Ramos (cell line): Measurements from ENCODE around the gene USH2A.
"Not testable (repeated sequence)": the region's sequence is repeated elsewhere in the genome, so short reads cannot be mapped to it uniquely, and the experiment has no call there.

ENCODE experiments used
- in situ Hi-C: fragments of 300-500 bp; cut with MboI; formaldehyde crosslinking; loops from one replicate; pipeline ENCODE4 v1.14.3; 2022; ENCODE audit warnings: low sequenced_read_pairs; ENCODE audit not compliant: unreplicated experiment

Gene USH2A

DNA sequence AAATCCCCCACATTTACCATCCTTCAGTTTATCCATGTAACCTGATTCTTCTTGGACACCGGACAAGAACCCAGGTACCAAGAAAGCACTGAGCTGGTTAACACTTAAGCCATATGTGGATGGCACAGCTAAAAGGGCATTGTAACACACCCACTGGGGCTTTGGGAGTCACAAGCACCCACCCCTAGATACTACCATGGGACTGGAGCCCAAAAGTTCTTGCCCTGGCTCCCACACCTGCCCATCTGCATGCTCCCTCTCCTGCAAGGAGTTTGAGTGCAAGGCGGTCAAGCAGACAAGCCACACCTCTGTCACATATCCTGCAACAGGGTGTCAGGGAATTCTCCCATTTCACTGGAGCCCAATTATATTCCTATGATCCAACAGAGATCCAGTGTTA is 270.1 kb downstream of the USH2A start:
- in situ Hi-C loops = no loop called here

DNA sequence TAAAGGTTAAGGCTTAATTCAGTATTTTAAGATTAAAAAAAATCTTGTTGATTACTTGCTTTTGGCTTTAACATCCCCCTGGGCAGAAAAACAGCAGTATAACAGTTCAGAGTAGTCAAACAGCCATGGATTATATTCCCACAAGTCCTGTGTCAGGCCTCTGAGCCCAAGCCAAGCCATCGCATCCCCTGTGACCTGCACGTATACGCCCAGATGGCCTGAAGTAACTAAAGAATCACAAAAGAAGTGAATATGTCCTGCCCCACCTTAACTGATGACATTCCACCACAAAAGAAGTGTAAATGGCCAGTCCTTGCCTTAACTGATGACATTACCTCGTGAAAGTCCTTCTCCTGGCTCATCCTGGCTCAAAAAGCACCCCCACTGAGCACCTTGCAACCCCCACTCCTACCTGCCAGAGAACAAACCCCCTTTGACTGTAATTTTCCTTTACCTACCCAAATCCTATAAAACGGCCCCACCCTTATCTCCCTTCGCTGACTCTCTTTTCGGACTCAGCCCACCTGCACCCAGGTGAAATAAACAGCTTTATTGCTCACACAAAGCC is 277.7 kb downstream of the USH2A start:
- in situ Hi-C loops = not testable (repeated sequence)

DNA sequence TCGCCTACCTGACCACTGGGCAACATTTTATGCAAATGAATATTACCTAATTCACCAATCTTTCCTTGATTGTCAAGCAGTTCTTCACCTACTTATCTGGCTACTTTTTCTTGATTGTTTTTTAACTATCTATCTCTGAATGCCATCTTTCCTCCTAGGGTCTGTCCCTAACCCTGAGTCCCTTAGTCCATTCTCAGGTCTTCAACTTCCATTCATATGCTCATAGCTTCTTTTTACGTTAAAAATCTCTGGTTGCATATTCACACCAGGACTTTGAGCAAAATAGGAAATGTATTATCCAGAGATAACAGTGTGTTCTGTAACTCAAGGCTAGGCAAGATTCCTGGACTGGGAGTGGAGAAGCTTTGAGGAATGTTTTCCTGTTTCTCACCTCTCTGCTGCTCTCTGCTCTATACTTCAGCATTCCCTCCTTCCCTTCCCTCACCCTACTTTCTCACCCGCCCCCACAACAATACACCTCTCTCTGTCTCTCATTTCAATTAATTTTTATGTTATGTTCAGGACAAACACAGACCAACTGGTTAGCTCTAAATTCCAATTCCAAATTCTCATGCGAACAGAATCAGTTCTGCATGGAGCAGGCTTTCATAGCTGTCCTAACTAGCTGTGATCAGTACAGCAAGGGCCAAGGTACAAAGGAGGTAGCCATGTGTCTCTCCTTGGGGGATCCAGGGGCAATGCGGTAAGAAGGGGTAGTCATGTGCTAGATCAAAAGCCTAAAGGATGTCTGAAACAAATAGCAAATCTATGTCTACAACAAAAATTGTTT is 278.4 kb downstream of the USH2A start:
- in situ Hi-C loops = no loop called here

DNA sequence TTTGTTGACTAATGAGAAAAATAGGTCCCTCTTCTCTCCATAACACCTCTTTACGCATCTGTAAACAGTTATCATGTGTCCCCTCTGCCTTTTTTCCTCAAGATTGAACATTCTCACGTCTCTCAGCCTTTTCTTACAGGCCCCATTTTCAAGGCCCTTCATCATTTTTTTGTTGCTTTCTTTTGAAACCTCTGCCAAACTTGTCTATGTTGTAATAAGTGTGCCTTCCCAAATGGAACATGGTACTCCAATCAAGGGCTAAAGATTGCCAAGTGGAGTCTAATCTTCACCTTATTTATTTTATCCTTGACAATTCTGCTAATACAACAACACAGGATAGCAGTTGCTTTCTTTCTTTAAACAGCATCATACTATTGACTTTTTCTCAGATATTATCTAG is 280.3 kb downstream of the USH2A start:
- in situ Hi-C loops = no loop called here

DNA sequence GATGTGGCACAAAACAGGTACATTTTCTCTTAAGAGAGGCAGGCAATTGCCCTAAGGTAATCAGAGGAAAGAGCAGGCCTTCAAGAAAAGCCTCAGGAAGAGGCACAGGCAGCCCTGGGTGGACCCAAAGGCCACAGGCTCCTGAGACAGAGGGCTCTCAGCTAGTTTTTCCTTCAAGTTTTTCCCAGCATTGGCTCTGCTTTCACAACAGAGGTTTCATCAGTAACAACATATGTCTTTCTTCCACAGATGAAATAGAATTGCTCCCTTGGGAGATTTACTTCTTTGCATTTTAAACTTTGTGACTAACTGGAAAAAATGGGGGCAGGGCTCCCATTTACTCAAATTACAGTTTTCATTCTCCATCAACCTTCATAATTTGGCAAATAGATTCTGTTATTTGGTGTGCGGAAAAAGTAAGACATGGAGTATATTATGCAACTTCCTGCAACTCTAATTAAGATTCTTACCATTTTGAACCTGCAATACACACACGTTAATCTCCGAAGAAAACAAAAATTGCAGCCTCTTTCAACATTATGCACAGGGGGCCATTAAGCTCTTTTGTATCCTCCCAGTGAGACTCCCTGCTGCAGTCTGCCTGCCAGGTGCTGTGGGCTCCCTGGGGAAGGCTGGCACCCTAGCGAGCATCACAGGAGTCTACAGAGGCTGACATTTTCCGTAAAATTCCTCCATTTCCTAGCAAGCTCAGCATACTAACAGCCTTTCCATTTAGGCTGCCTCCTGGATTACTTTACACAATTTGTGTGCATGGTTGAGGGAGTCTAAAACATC is 282.3 kb downstream of the USH2A start:
- in situ Hi-C loops = no loop called here

DNA sequence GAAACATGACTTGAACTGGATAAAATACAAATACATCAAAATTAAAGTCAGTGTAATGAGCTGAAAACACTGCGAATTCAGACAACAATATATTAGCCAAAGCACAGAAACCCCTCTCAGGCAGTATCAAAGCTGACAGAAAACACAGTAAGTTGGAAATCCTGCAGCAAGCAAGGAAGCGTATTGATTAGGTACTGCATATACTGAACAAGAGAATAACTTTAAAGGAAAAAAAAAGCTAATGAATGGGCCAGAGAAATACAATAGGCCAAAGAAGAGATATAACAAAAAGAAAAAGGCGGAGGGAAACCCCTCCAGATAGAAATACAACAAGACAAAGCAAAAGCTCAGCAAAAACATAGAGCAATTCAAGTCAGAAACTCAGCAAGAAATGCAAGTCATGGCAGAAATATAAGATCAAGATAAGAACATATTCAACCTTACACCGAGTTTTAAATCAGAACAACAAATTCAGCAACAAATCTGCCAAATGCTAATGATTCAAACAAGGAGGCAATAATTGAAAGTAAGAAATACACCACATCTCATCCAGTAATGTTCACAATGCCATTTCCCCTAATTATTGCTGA is 299.0 kb downstream of the USH2A start:
- in situ Hi-C loops = no loop called here

DNA sequence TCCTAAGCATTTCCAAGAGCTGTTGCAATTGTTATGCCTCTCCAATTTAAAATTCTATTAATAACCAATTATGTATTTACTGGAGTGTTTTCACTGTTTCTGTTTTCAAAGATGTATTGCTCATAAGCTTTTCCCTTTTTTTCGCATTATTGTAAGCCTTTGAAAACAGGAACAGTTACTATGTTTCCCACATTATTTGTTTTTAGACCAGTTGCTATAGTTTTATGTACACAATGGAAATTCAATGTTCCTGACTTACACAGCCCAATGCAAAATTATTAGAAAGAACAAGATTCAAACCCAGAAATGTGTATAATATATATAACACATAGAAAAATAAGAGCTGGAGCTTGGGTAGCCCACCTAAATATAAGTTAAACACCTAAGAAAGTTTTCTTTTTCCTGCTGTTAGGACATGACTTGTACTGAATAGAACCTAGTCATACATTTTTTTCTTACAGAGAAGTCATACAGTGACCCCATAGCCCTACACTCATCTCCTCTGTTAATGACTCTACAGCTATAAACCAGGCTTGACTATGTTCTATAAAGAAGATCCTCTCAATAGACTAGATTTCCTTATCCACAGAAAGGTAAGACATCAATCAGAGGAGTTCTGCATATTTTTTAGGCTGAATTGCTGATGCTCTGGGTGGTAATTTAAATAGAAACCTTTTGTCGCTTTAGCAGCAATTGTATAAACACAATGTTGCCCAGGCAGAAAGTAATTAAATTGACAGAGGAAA is 299.6 kb downstream of the USH2A start:
- in situ Hi-C loops = no loop called here

DNA sequence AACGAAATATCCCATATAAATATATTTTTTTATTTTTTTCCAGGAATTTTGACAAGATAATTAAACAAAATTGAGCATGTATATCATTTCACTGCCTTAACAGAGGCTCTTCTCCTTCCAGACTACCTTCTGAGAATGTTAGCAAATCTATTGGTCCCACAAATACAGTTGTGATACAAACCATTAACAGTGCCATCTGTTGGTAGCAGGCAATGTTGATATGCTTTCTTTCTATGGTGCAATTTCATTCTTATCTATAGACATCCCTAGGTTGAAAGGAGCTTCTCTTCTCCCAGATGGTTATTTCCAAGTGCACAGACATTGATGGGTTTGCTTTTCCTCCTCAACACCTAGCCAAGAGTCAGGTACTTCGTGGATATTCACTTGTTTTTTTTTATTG is 303.6 kb downstream of the USH2A start:
- in situ Hi-C loops = no loop called here

DNA sequence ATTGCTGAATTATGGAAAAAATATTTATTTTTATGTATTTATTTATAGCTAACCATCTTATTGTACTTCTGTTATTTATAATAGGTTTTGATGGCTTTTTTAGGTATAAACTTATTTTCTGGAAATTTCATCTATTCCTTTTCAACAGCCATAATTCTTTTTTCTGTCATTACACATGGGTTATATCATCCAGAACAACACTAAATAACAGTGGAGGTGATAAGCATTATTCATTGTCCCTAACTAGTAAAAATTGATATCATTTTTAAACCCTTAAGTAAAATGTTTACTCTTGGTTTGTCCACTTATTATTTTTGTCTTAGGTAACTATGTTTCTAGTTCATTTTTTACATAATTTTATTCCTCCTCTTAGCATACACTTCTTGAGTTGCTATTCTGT is 309.1 kb downstream of the USH2A start:
- in situ Hi-C loops = no loop called here

DNA sequence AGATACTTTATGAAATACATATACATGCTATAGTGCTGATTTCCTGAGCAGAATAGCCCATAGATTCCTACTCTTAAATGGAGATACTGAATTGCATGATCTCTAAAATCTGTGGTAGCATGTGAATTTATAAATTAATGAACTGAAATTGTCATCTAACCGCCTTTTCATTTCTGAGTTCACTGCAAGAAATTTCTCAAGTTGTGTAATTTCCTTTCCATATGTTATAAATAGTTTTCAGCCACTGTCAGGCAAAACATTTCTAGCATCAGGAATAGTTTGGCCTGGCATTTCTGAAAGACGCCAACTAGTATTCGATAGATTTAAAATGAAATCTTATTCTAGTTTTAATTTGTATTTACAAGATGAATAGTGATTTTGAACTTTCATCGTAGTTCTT is 310.1 kb downstream of the USH2A start:
- in situ Hi-C loops = no loop called here

DNA sequence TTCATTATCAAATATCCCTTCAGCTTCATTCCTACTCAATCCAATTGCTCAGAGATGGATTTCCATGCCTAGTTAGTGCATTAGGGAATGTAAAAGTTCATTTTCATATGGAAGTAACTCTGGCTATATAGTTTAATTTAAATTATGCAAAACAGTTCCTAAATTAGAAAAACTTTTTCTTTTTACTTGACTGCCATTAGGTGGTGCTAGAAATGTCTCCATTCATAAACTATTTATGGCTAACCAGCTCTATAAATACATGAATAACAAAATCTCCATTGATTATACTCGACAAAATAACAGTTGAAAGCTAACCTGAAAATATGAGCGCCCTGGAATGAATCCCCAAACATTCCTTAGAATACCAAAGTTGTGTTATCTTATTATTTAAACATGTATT is 311.4 kb downstream of the USH2A start:
- in situ Hi-C loops = no loop called here

DNA sequence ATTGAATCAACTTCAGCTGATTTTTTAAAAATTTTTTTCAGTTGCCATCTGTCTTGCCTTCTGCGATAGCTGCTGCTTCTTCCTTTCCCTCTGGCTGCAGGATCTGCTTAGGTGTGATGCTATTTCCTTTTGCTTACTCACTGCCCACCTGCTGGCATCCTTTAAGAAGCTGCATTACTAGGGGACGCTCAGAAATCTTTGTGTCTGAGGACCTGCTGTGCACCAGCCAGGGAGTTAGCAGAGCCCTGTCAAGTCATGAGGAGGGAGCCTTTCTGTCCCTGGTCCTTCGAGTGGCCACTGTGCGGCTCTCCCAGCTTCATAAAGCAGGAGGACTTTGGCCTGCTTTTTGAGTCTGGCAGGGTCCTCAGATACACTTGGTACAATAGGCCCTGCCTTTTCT is 327.8 kb downstream of the USH2A start:
- in situ Hi-C loops = no loop called here

DNA sequence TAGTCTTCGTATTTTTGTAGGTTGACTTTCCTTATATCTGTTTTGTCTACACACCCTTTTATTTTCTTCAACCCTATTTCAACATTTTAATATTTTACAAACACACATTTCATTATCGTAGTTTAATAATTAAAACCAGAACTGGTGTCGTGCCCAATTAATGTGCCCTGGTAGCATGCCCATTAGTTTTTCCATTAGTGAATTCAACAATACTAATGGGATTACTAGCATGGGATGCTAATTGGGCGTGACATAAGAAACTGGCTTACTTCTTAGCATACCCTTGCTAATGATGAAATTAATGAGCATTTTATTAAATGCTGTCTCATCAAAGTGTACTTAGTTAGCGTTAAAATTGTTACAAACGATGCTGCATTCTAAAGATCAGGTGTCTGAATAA is 332.7 kb downstream of the USH2A start:
- in situ Hi-C loops = no loop called here

DNA sequence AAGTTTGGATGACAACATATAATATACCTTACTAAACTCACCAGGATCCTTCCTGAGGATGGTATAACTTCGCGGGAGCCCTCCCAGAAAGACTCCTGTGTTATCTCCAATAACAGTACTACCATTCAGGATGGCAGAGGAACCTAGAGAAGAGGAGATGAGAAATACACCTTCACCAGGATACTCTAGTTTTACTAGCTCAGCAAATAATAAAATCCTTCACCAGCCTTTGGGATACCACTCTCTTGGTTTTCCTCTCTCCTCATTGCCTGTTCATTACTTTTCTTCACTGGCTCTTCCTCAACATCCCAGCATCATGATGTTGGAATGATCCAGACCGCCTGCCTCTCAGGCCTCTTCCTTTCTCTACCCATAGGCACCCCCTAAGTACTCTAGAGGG is 336.6 kb downstream of the USH2A start:
- in situ Hi-C loops = no loop called here

DNA sequence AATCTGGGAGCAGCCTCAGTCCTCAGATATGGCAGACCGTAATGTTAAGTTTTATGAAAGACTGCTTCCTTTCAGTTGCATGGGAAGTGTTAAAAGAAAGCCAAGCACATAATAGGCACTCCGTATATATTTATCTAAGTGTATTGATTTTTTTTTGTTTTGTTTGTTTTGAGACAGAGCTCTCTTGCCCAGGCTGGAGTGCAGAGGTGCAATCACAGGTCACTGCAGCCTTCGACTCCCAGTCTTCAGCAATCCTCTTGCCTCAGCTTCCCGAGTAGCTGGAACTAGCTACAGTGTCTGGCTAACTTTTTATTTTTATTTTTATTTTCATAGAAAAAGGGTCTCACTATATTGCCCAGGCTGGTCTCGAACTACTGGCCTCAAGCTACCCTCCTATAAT is 341.8 kb downstream of the USH2A start:
- in situ Hi-C loops = no loop called here

DNA sequence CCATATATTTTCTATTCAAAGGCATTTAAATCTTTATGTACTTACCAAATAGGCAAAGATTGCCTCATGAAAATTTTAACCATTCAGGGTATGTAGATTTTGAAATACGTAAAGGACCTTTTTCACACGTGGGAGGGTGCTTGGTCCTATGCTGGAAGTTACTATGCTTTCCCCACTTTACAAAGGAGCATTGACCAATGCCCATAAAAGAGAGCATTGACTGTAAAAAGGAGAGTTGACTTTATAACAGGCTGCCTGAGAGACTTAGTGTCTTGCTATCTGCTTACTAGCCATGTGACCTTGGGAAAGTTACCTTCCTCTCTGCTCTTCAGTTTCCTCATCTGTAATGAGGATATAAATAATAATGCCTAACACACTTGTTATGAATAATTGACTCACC is 346.5 kb downstream of the USH2A start:
- in situ Hi-C loops = no loop called here

DNA sequence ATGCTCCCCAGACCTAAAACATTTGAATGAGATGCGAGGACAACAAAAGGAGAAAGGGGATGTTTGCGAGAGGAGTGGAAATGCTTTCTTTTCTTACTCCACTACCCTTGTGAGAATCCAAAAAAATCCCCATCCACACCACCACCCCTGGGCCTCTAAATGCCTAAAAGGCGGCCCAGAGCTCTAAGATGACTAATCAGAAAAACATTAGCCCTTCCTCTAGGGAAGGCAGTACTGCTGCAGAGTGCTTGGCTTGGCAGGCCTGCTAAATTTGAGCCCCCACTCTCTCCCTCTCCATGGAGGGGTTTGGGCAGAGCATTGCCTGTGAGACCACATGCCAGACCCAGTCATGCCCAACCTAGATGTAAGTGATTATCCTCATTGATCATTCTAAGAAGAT is 347.9 kb downstream of the USH2A start:
- in situ Hi-C loops = no loop called here

DNA sequence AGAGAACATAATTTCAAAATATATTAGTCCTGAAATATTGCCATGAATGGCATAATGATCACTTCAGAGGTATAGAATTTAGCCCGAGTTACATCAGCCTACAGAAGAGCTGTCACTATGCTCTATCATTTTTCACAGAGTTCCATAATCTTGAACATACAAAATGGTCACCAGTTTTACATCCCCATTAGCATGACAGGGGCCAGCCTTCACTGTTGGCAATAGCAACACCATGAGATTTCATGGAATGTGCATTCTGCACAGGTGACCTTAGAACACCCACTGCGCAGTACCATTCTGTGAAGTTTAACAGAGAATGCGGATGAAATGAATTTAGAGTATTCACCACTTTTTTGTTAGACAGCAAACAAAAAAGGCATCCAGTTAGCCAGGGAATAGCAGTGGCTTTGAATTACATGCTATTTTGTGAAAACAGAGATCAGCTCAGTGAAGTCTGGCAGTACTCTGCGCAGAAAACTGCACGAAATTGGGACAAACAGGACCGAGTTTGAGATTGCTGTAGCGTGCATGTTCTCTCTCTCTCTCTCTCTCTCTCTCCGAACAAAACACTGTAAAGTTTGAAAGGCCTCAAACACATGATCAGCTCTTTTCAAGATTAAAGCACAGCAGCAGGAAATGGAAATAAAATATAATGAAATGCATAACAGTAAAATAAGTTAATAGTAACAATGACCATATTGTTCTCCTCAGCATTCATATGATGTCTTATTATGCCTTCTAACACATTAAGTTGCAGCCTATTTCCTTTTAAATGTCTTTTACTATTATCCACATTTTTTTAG is 349.3 kb downstream of the USH2A start:
- in situ Hi-C loops = no loop called here

DNA sequence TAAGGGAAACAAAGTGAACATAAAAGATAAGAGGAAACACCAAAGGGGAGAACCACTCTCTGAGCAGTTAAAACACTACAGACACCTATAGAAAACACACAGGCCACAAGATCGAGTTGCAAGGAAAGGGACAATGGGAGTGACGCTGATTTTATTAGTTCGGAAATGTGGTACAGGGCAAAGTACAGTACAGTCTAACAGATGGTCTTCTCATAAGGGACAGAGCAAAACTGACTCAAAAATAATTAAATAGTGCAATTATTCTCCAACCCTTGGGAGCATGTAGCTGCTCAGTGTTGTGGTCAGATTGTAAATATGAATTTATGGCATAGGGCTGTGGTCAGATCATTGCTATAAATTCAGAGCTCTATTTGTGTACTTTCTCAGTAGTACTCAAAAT is 352.0 kb downstream of the USH2A start:
- in situ Hi-C loops = no loop called here

DNA sequence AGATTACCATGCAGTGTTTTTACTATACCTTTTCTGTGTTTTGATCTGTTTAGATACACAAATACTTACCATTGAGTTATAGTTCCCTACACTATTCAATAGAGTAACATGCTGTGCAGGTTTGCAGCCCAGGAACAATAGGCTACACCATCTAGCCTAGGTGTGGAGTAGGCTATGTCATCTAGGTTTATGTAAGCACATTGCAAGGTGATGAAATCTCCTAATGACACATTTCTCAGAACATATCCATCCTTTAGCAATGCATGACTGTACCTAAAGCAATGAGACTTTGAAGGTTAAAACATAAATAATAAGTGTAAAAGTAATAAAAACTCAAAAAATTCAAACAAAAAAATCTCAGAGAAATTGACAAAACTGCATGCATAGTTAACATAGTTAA is 358.6 kb downstream of the USH2A start:
- in situ Hi-C loops = no loop called here
